Stomach (tissue), 4 donors: ENCODE measurements around the gene DOC2B.
"Not testable (repeated sequence)": the region's sequence is repeated elsewhere in the genome, so short reads cannot be mapped to it uniquely, and the experiment has no call there.

Experiments
- EP300 ChIP-seq: sonication (generic); formaldehyde crosslinking; IDR thresholded peaks from one replicate; pipeline ENCODE4 v1.6.1; 2017; ENCODE audit warnings: antibody characterized with exemption
- POLR2A ChIP-seq, 4 donors: fragments of 450-650 bp; IDR thresholded peaks; one replicate each; pipeline ENCODE4 v1.6.1; 2016; ENCODE audit warnings: antibody characterized with exemption in 4 of 4, control low read depth in 2 of 4, mild to moderate bottlenecking in 1 of 4, moderate library complexity in 1 of 4
- POLR2AphosphoS5 ChIP-seq, 3 donors: sonication (generic); formaldehyde crosslinking; IDR thresholded peaks; one replicate each; pipeline ENCODE4 v1.6.1; 2016; ENCODE audit warnings: antibody characterized with exemption in 3 of 3
- TF ChIP-seq, protein P1 (sequence below), 7 experiments: fragments of 450-650 bp in 4 of 7; fragments of 200-600 bp in 3 of 7; sonication (generic) in 3 of 7; IDR thresholded peaks; one replicate each; pipeline ENCODE4 v1.5.1; 2016 to 2019; ENCODE audit warnings: antibody characterized with exemption in 7 of 7, control low read depth in 2 of 7, mild to moderate bottlenecking in 1 of 7

DNA sequence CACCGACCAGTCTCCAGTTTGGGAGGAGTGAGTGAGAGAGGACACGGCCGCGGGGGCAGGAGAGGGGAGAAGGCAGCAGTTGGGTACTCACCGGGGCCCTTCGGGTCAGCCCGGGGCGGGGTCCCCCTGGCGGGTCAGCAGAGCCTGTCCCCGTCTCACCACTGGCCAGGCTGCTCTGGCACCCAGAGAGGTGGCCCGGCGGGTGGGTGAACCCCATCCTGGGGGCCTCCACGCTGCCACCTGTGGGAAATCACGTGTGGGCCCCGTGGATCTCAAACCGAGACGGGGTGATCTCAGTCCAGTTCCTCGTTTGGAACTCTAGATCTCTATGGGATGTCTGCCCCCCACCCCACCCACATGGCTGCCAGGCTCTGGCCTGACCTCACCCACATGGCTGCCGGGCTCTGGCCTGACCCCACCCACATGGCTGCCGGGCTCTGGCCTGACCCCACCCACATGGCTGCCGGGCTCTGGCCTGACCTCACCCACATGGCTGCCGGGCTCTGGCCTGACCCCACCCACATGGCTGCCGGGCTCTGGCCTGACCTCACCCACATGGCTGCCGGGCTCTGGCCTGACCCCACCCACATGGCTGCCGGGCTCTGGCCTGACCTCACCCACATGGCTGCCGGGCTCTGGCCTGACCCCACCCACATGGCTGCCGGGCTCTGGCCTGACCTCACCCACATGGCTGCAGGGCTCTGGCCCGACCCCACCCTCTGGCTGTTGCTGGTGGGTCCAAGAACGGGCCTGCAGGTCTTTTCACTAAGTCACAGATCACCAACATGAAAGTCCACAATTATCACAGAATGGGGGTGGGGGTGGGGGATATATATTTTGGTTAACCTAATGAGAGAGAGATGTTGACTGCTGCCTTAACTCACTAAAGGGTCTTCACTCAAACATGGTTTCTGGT lies 34.4 kb upstream of the DOC2B start:
- not testable (repeated sequence) for TF ChIP-seq EP300; POLR2A (IDR thresholded peaks at IDR 0.05); POLR2AphosphoS5 (IDR thresholded peaks at IDR 0.05)
- TF ChIP-seq, protein P1, sequence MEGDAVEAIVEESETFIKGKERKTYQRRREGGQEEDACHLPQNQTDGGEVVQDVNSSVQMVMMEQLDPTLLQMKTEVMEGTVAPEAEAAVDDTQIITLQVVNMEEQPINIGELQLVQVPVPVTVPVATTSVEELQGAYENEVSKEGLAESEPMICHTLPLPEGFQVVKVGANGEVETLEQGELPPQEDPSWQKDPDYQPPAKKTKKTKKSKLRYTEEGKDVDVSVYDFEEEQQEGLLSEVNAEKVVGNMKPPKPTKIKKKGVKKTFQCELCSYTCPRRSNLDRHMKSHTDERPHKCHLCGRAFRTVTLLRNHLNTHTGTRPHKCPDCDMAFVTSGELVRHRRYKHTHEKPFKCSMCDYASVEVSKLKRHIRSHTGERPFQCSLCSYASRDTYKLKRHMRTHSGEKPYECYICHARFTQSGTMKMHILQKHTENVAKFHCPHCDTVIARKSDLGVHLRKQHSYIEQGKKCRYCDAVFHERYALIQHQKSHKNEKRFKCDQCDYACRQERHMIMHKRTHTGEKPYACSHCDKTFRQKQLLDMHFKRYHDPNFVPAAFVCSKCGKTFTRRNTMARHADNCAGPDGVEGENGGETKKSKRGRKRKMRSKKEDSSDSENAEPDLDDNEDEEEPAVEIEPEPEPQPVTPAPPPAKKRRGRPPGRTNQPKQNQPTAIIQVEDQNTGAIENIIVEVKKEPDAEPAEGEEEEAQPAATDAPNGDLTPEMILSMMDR (IDR thresholded peaks at IDR 0.05) = not testable (repeated sequence)
